Measurements from ENCODE around the gene KRTAP1-5. TPM values are rescaled to one million over a fixed set of nuclear protein-coding genes. Genes with fewer than 3 reads are reported as not detected.

The KRTAP1-5 gene, protein sequence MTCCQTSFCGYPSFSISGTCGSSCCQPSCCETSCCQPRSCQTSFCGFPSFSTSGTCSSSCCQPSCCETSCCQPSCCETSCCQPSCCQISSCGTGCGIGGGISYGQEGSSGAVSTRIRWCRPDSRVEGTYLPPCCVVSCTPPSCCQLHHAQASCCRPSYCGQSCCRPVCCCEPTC
- not detected in 2 replicates for total RNA-seq

DNA sequence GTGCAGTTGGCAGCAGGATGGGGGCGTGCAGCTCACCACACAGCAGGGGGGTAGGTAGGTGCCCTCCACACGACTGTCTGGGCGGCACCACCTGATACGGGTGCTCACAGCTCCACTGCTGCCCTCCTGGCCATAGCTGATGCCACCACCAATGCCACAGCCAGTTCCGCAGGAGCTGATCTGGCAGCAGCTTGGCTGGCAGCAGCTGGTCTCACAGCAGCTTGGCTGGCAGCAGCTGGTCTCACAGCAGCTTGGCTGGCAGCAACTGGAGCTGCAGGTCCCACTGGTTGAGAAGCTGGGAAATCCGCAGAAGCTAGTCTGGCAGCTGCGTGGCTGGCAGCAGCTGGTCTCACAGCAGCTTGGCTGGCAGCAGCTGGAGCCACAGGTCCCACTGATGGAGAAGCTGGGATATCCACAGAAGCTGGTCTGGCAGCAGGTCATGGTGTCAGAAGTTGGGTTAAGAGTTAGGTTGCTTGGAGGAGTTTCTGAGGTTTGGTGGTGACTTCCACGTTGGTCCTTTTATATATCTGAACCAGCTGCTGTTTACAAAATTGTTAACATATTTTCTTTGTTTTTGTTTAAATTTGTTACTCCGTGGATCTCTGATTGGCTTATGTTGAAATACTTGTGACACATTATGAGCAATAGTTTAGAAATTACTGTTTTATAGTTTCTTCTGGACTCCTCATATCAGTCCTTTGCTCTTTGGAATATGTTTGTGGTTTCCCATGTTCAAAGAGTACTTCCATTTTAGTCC, at the start of gene KRTAP1-5:
KRTAP1-5 (minus strand) TSS at position 494 of the 757 bp plus-strand sequence; CDS start at position 441, 53 bp downstream.

GRCh38 chr17:41065829-41066624, 39.0 kb upstream of the KRTAP1-5 start, which contains the start of gene KRTAP2-4:
Gene KRTAP2-4, minus strand, starts transcription at chr17:41065879. Its CDS starts 34 bp downstream, at chr17:41065845.

DNA sequence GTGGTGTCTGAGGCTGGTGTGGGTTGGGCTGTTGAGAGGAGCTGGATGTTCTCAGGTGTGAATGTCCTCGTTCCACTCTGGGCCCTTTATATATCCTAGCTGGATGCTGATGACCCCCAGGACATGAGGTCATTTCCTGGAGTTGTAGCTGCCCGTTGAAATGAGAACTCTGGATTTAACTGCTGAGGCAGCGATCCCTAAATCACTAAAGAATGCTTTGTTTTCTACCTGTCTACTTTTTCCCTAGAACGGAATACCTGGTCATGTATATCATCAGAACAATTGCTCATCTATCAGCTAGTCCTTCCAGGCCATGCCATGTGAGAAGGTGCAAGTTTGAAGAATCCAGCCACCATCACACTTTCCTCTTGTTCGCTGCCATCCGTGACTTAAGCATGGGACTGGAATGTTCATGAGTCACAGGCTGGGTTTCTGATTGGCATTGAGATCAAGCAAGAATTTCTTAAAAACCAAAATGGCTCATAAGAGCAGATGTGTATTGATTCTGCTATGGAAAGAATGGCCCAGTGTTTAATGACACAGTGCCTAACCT, 33.1 kb upstream of the KRTAP1-5 start, which contains the start of gene KRTAP2-3:
KRTAP2-3 (minus strand) TSS at position 63 of the 553 bp plus-strand sequence. CDS start 64 bp downstream, outside the sequence.

DNA sequence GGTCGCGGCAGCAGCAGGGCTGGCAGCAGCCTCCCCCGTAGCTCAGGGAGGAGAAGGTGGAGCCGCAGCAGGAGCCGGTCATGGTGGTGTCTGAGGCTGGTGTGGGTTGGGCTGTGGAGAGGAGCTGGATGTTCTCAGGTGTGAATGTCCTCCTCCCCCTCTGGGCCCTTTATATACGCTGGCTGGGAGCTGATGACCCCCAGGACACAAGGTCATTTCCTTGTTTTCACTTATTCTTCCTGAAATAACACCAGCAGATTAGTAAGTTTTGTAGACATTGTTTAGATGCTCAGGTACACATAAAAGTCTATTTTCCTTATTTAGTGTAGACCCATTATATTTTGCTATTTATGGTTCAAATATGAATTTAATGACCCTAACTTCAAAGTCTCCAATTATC, 28.1 kb upstream of the KRTAP1-5 start, which contains the start of gene KRTAP2-2:
KRTAP2-2 (minus strand) TSS at position 101 of the 400 bp plus-strand sequence; CDS start at position 82, 19 bp downstream.

DNA sequence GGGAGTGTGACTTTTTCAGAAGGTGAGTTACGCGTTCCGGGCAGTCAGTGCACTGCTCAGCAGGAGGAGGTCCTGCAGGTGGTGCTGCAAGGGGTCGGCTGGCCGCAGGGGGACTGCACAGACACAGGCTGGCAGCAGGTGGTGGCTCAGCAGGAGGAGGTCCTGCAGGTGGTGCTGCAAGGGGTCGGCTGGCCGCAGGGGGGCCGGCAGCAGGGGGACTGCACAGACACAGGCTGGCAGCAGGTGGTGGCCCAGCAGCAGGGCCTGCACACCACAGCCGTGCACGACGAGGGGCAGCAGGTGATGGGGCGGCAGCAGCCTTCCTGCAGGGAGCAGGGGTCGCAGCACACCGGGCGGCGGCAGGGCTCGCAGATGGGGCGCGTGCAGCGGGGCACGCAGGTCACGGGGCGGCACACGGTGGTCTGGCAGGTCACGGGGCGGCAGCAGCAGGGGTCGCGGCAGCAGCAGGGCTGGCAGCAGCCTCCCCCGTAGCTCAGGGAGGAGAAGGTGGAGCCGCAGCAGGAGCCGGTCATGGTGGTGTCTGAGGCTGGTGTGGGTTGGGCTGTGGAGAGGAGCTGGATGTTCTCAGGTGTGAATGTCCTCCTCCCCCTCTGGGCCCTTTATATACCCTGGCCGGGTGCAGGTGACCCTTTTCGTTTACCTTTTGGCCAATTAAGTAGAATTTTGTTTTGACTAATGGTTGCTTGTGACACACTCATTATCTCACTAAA, 19.9 kb upstream of the KRTAP1-5 start, which contains the start of gene KRTAP2-1:
KRTAP2-1 (minus strand) TSS at position 582 of the 731 bp plus-strand sequence; CDS start at position 533, 49 bp downstream.

DNA sequence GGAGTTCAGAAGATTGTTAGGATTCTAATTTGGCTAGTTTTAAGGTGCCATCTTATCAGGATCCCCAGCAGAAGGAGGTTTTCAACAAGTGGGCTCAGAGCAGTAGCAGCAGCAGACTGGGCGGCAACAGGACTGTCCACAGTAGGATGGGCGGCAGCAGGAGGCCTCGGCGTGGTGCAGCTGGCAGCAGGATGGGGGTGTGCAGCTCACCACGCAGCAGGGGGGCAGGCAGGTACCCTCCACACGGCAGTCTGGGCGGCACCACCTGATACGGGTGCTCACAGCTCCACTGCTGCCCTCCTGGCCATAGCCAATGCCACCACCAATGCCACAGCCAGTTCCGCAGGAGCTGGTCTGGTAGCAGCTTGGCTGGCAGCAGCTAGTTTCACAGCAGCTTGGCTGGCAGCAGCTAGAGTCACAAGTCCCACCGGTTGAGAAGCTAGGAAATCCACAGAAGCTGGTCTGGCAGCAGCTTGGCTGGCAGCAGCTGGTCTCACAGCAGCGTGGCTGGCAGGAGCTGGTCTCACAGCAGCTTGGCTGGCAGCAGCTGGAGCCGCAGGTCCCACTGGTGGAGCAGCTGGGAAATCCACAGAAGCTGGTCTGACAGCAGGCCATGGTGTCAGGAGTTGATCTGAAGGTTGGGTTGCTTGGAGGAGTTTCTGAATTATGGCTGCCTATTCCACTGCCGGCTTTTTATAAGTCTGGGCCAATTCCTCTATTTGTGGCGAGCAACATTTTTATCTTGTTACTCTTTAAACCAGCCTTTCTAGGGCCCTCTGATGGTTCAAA, 14.0 kb upstream of the KRTAP1-5 start, which contains the start of gene KRTAP1-1:
KRTAP1-1 (minus strand) TSS at position 668 of the 789 bp plus-strand sequence; CDS start at position 615, 53 bp downstream.

GRCh38 chr17:41034346-41034935, 7.4 kb upstream of the KRTAP1-5 start, which contains the start of gene KRTAP1-3:
Gene KRTAP1-3, minus strand, starts transcription at chr17:41034874. Its CDS starts 53 bp downstream, at chr17:41034821.

GRCh38 chr17:41029633-41030245, 2.7 kb upstream of the KRTAP1-5 start, which contains the start of gene KRTAP1-4:
Gene KRTAP1-4, minus strand, starts transcription at chr17:41030195. Its CDS starts 117 bp downstream, at chr17:41030078.

GRCh38 chr17:41008811-41009210, 18.2 kb downstream of the KRTAP1-5 start, which contains the start of gene KRTAP3-1:
Gene KRTAP3-1, minus strand, starts transcription at chr17:41009128. Its CDS starts 54 bp downstream, at chr17:41009074.

DNA sequence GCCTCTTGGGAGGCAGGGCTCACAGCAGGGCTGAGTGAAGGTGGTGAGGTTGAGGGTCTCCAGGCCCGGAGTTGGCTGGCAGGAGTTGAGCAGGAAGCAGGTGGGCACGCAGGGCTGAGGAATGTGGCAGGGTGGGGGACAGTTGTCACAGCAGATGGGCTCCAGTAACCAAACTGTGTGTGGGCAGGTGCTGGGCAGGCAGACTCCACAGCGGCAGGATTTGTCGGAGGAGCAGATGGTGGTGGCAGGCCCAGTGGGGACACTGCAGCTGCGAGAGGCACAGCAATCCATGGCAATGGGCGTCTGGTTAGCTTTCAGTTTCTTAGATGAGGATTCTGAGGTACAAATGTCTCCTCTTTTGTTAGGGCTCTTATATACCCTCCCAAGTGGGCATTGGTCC, 27.4 kb downstream of the KRTAP1-5 start, which contains the start of gene KRTAP3-2:
KRTAP3-2 (minus strand) TSS at position 344 of the 400 bp plus-strand sequence; CDS start at position 291, 53 bp downstream.

GRCh38 chr17:40993839-40994238, 33.2 kb downstream of the KRTAP1-5 start, which contains the start of gene KRTAP3-3:
Gene KRTAP3-3, minus strand, starts transcription at chr17:40994164. Its CDS starts 67 bp downstream, at chr17:40994097.

DNA sequence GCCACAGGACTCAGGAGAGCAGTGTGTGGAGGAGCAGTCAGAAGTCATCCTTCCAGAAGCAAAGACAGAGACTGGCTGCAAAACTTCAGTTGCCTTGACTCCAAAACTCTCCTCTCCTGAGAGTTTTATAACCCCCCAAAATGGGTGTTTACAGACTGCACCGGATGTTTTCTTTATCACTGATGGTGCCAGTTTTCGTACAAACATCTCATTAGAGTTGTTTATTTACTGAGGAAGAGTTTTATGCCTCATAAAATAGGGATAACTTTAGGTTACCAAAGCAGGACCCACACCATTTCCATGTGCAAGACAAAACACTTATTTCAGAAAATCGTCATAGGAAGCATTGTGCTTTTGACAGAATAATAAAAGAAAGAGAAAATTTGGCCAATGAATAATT, 42.8 kb downstream of the KRTAP1-5 start, which contains the start of gene KRT40:
KRT40 (minus strand) TSS at position 101 of the 400 bp plus-strand sequence; CDS start at position 48, 53 bp downstream.

Other genes with a start within 250 kb of the KRTAP1-5 start
- not detected in 2 replicates for gene KRT27, start 244.7 kb downstream of the KRTAP1-5 start, total RNA-seq
- gene KRT28, start 227.2 kb downstream of the KRTAP1-5 start, total RNA-seq: not detected in 2 replicates
- gene KRT10, start 204.6 kb downstream of the KRTAP1-5 start, total RNA-seq: 18.0 and 18.8 TPM in 2 replicates
- not detected in 2 replicates for gene KRT12, start 160.0 kb downstream of the KRTAP1-5 start, total RNA-seq
- not detected in 2 replicates for gene KRT20, start 142.0 kb downstream of the KRTAP1-5 start, total RNA-seq
- gene KRT23, start 89.6 kb downstream of the KRTAP1-5 start, total RNA-seq: not detected in 2 replicates
- not detected in 2 replicates for gene KRT39, start 60.3 kb downstream of the KRTAP1-5 start, total RNA-seq
- gene KRT40, start 42.9 kb downstream of the KRTAP1-5 start, total RNA-seq: not detected in 2 replicates
- gene KRTAP3-3, start 33.0 kb downstream of the KRTAP1-5 start, total RNA-seq: not detected in 2 replicates
- not detected in 2 replicates for gene KRTAP3-2, start 27.3 kb downstream of the KRTAP1-5 start, total RNA-seq
- gene KRTAP3-1, start 18.1 kb downstream of the KRTAP1-5 start, total RNA-seq: not detected in 2 replicates
- gene KRTAP1-4, start 3.0 kb upstream of the KRTAP1-5 start, total RNA-seq: not detected in 2 replicates
- gene KRTAP1-3, start 7.7 kb upstream of the KRTAP1-5 start, total RNA-seq: not detected in 2 replicates
- not detected in 2 replicates for gene KRTAP1-1, start 14.2 kb upstream of the KRTAP1-5 start, total RNA-seq
- gene KRTAP2-1, start 20.1 kb upstream of the KRTAP1-5 start, total RNA-seq: not detected in 2 replicates
- not detected in 2 replicates for gene KRTAP2-2, start 28.0 kb upstream of the KRTAP1-5 start, total RNA-seq
- not detected in 2 replicates for gene KRTAP2-3, start 32.9 kb upstream of the KRTAP1-5 start, total RNA-seq
- gene KRTAP2-4, start 38.7 kb upstream of the KRTAP1-5 start, total RNA-seq: not detected in 2 replicates
- gene KRTAP4-7, start 56.9 kb upstream of the KRTAP1-5 start, total RNA-seq: not detected in 2 replicates
- gene KRTAP4-8, start 70.9 kb upstream of the KRTAP1-5 start, total RNA-seq: not detected in 2 replicates
- not detected in 2 replicates for gene KRTAP4-16, start 75.0 kb upstream of the KRTAP1-5 start, total RNA-seq
- gene KRTAP4-9, start 78.2 kb upstream of the KRTAP1-5 start, total RNA-seq: not detected in 2 replicates
- gene KRTAP4-11, start 91.2 kb upstream of the KRTAP1-5 start, total RNA-seq: not detected in 2 replicates
- gene KRTAP4-12, start 97.0 kb upstream of the KRTAP1-5 start, total RNA-seq: not detected in 2 replicates
- gene KRTAP4-6, start 113.3 kb upstream of the KRTAP1-5 start, total RNA-seq: not detected in 2 replicates
- not detected in 2 replicates for gene KRTAP4-5, start 122.6 kb upstream of the KRTAP1-5 start, total RNA-seq
- not detected in 2 replicates for gene KRTAP4-4, start 133.5 kb upstream of the KRTAP1-5 start, total RNA-seq
- gene KRTAP4-3, start 141.0 kb upstream of the KRTAP1-5 start, total RNA-seq: not detected in 2 replicates
- not detected in 2 replicates for gene KRTAP4-2, start 151.0 kb upstream of the KRTAP1-5 start, total RNA-seq
- not detected in 2 replicates for gene KRTAP4-1, start 157.7 kb upstream of the KRTAP1-5 start, total RNA-seq
- not detected in 2 replicates for gene KRTAP9-1, start 162.7 kb upstream of the KRTAP1-5 start, total RNA-seq
- gene KRTAP9-2, start 199.4 kb upstream of the KRTAP1-5 start, total RNA-seq: not detected in 2 replicates
- gene KRTAP9-3, start 205.2 kb upstream of the KRTAP1-5 start, total RNA-seq: not detected in 2 replicates
- not detected in 2 replicates for gene KRTAP9-8, start 210.8 kb upstream of the KRTAP1-5 start, total RNA-seq
- gene KRTAP9-4, start 222.5 kb upstream of the KRTAP1-5 start, total RNA-seq: not detected in 2 replicates
- not detected in 2 replicates for gene KRTAP9-9, start 228.2 kb upstream of the KRTAP1-5 start, total RNA-seq
- gene KRTAP9-6, start 238.2 kb upstream of the KRTAP1-5 start, total RNA-seq: not detected in 2 replicates
- gene KRTAP9-7, start 248.5 kb upstream of the KRTAP1-5 start, total RNA-seq: not detected in 2 replicates

All from pericardium fibroblast (primary cell).